Islet precursor cell (in vitro differentiated cells): ENCODE data around the gene DENND10.
"Not testable (repeated sequence)": the region's sequence is repeated elsewhere in the genome, so short reads cannot be mapped to it uniquely, and the experiment has no call there.

Experiments used
- DNase-seq: peaks from one replicate; pipeline ENCODE4 v3.0.0-alpha.2; 2018

DENND10 gene

GRCh38 chr10:119103903-119104653 is at the start of gene DENND10:
TSS of gene DENND10 (plus strand) at chr10:119104113. CDS start at chr10:119104143, 30 bp downstream.
- peak; percentile 94 for DNase-seq

- DNase-seq = no peak
Measured at GRCh38 chr10:119055472-119055871, 48.4 kb upstream of the DENND10 start.

GRCh38 chr10:119058010-119058409 is 45.9 kb upstream of the DENND10 start:
- no peak for DNase-seq

DNA sequence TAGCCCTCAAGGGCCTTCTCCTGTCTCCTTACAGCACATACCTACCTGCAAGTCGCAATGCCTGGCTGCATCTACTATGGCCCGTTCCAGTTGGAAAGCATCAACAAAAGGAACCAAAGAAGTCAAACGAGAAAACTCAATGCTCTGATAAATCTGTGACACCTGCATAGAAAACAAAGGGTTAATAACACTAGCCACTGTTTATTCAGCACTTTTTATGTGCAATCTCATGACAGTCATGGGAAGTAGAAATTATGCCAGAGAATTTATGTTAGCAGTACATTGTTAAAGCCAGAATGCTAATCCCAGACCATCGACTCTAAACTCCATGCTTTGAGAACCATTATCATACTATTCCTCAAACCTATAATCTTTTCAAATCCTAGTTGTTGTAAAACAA is 44.4 kb upstream of the DENND10 start:
- no peak for DNase-seq

DNA sequence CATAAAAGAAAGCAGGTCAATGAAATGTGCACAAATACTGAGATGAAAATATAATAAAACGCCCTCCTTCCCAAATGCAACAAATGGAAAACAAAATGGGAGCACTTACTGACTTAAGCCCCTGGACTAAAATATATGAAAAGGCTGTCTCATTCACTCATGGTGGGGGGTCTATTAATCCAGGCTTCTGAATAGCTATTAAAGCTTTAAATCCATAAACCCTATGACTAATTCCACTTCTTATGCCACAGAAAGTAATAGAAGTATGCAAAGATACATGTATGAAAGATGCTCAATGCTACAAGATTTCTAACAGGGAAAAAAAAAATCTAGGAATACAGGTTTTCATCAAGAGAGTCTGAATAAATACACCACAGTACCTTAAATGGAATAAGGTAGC is 43.8 kb upstream of the DENND10 start:
- DNase-seq = no peak

GRCh38 chr10:119061352-119061751 is 42.6 kb upstream of the DENND10 start:
- DNase-seq = no peak

DNA sequence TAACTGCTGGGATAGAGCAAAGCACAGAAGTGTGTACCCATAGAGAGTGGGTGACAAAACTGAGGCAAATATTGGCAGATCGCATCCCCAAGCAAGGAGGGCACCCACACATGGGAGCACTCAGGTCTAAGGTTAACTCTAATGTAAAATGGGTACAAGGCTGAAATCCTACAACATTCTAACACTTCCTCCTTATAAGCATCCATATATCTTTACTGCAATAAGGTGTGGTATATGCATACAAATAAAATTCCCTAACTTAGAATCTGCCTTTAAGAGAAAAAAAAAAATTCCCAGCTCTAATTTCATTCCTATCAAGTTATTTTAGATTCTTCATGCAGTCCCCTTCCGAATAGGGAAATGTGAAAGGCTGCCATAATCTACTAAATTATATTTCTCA is 42.0 kb upstream of the DENND10 start:
- no peak for DNase-seq

- DNase-seq = no peak
Measured at GRCh38 chr10:119070395-119071165, 33.3 kb upstream of the DENND10 start.

DNA sequence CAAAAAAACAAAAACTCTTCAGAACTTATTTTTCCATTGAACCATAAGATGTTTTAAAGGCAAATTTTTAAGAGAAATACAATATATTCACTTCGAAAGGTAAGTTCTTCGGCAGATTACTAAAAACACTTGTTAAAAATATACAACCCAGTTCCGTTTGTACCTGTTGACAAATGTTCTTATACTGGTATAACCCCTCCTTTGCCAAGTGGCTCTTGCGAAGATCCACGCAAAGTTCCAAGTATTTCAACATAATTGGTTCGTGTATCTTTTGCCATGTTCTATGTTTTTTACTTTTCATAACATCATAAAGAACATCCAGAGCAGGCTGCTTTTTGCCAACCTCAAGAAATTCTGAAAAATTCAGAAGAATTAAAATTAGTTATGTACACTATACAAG is 30.3 kb upstream of the DENND10 start:
- DNase-seq = no peak

GRCh38 chr10:119078422-119079179 is 25.3 kb upstream of the DENND10 start:
- DNase-seq = no peak

GRCh38 chr10:119079599-119080520 is 24.1 kb upstream of the DENND10 start:
- DNase-seq = peak; percentile 78

GRCh38 chr10:119080521-119081259 is 23.2 kb upstream of the DENND10 start, which contains the start of gene EIF3A:
TSS of gene EIF3A (minus strand) at chr10:119080817. CDS start at chr10:119080676, 141 bp downstream.
- peak; percentile 96 for DNase-seq

DNA sequence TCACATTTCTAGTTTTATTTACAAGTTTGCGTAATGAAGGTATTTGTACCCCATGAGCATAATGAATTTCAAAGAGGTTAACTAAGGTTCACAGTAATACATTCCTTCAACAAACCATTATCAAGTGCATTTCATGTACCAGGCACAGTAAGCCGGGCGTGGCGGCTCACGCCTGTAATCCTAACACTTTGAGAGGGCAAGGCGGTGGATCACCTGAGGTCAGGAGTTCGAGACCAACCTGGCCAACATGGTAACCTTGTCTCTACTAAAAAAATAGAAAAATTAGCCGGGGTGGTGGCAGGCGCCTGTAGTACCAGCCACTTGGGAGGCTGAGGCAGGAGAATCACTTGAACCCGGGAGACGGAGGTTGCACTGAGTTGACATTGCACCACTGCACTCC is 19.0 kb upstream of the DENND10 start:
- DNase-seq = no peak

DNA sequence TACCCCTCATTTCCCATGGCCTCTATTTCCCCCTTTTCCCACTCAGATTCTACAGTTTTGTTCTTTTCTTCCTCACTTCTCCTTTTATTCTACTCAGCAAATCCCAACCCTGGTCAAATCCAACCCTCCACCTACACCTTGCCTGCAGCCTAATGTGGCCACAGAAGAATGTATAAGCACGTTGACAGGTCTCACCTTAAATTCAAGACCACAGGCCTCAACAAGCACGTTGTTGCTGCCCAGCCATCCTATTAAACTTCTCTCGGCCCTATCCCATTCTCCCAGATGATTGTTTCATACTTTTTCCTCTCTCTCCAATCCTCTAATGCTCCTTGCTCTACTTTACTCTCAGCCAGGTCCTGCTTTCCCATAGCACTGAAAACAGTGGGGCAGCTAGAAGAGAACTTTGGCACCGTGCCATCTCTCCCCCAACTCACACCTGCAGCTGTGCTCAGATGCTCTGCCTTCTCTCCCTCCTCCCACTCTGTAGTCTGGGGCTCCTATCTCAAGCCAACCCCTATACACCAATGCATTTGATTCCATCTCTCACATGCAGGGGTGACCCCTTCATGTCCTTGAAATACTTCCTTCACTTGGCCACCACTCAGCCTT is 16.5 kb upstream of the DENND10 start:
- no peak for DNase-seq

DNA sequence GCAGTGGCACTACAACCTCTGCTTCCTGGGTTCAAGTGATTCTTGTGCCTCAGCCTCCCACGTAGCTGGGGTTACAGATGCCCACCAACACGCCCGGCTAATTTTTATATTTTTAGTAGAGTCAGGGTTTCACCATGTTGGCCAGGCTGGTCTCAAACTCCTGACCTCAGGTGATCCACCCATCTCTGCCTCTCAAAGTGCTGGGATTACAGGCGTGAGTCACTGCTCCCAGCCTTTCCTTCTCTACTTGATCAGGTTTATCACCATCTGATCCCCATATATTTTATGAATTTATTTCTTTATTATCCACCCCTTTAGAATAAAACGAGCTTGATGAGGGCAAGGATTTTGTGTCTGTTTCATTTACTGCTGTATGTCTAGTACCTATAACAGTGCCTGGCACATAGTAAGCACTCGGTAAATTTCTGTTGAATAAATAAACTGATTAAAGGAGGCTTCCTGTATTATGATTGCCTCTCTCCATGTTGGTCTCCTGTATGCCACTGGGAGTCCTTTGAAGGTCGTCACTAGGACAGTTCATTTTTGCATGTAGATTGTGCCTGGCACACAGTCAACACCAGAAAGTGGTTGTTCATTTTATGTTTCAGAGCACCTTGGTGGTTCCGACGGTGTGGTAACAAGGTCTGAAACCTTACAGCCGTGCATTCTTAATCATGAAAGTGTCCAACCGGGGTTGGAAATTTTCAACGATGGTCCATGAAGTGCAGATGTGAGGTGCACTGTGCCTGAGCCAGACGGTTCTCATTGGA is 13.7 kb upstream of the DENND10 start:
- no peak for DNase-seq

- DNase-seq = no peak
Measured at GRCh38 chr10:119090968-119091367, 12.9 kb upstream of the DENND10 start.

- DNase-seq = no peak
Measured at GRCh38 chr10:119095640-119096039, 8.3 kb upstream of the DENND10 start.

GRCh38 chr10:119096641-119097415 is 7.1 kb upstream of the DENND10 start:
- not testable (repeated sequence) for DNase-seq

GRCh38 chr10:119098576-119098975 is 5.3 kb upstream of the DENND10 start:
- DNase-seq = no peak
